ENCODE measurements around the gene VAV1. TPM values are rescaled to one million over a fixed set of nuclear protein-coding genes. Genes with fewer than 3 reads are reported as not detected.
"Not testable (repeated sequence)": the region's sequence is repeated elsewhere in the genome, so short reads cannot be mapped to it uniquely, and the experiment has no call there.

Gene VAV1
- total and polyA plus RNA-seq, 10 of the 15 experiments (the other 5 are each of a cell fraction or from before 2014, with no cell fraction given), result 1.6 to 76.8 (median 40.7) TPM

- no peak for TF ChIP-seq SREBF1 (IDR thresholded peaks at IDR 0.05; ENCODE audit: low read length)
- peak; percentile 25; the same call in 1 of the 2 replicates for TF ChIP-seq USF2 (IDR thresholded peaks at IDR 0.05; ENCODE audit: borderline replicate concordance, low read depth, low read length)
- TF ChIP-seq PKNOX1 (IDR thresholded peaks at IDR 0.05), result peak; percentile 62
- no peak for TF ChIP-seq MYB (IDR thresholded peaks at IDR 0.05; ENCODE audit: borderline replicate concordance, low read depth, low read length)
- peak; percentile 72 for TF ChIP-seq USF1 (IDR thresholded peaks at IDR 0.05; ENCODE audit: borderline replicate concordance, extremely low read length, insufficient read depth, low read depth, low read length)
Observed at GRCh38 chr19:6761053-6761676, 11.3 kb upstream of the VAV1 start (continued).

GRCh38 chr19:6762253-6762797, 10.2 kb upstream of the VAV1 start:
- H3K27me3 ChIP-seq (replicated peaks in 1 of 2; ENCODE audit: control insufficient read depth in 2 of 2, insufficient read depth in 2 of 2, low read length in 1 of 2); H3K79me2 ChIP-seq (ENCODE audit: control insufficient read depth, insufficient read depth, low read length); H3K36me3 ChIP-seq (ENCODE audit: control insufficient read depth in 2 of 2, insufficient read depth in 2 of 2, low read length in 1 of 2); in situ Hi-C loops (cut with MboI); H3K9ac ChIP-seq (ENCODE audit: control insufficient read depth, insufficient read depth, low read length); H3K4me3 ChIP-seq; DNase-seq (ENCODE audit: low read depth, low spot score); FAIRE-seq; H2AFZ ChIP-seq (ENCODE audit: control insufficient read depth, low read depth, low read length); intact Hi-C loops (cut with micrococcal nuclease; ENCODE audit: unreplicated experiment); ATAC-seq; CTCF ChIA-PET; SMC1A ChIA-PET (ENCODE audit: uncharacterized antibody, unreplicated experiment); RAD21 ChIA-PET (ENCODE audit: unreplicated experiment); H3K27ac ChIP-seq (ENCODE audit: control insufficient read depth, insufficient read depth); H3K9me3 ChIP-seq (replicated peaks; ENCODE audit: control insufficient read depth, insufficient read depth, low read length); BruUV-seq (replicated peaks); H4K20me1 ChIP-seq (ENCODE audit: control insufficient read depth, insufficient read depth); H3K4me2 ChIP-seq (ENCODE audit: control insufficient read depth, insufficient read depth): not testable (repeated sequence)
- WGBS (ENCODE audit: insufficient coverage, insufficient replicate concordance, low lambda C conversion rate, missing lambda C conversion rate), result 88% methylated on average over 4 of the region's 8 CpGs
- H3K4me1 ChIP-seq (ENCODE audit: control insufficient read depth, insufficient read depth, low read length), result peaks cover 13% of the 10 kb centered on the region
- POLR2A ChIA-PET, result interaction anchor here (1.9 kb wide), 1 partner anchor 10 kb away, joined by 10 read pairs; the partner anchor contains the start of gene VAV1

Data from GM12878 (cell line).